Neural progenitor cell (in vitro differentiated cells): Measurements from ENCODE around the gene FBXW7.

Experiments used
- CTCF ChIP-seq: fragments of 200-600 bp; sonication (generic); IDR thresholded peaks from 2 replicates; pipeline ENCODE4 v1.5.1; 2017; ENCODE audit warnings: antibody characterized with exemption, mild to moderate bottlenecking
- EZH2 ChIP-seq: fragments of 200-600 bp; sonication (generic); IDR thresholded peaks from 2 replicates; pipeline ENCODE4 v1.6.1; 2017; ENCODE audit warnings: antibody characterized with exemption, mild to moderate bottlenecking, moderate library complexity
- EZH2phosphoT487 ChIP-seq: fragments of 200-600 bp; sonication (generic); IDR thresholded peaks from 2 replicates; pipeline ENCODE4 v1.6.1; 2017; ENCODE audit warnings: antibody characterized with exemption

- TF ChIP-seq CTCF: no peak
- no peak for TF ChIP-seq EZH2
- TF ChIP-seq EZH2phosphoT487: no peak
Observed at GRCh38 chr4:152278172-152278504, 257.8 kb downstream of the FBXW7 start.
